ENCODE measurements around the gene ATXN7.

Gene ATXN7

GRCh38 chr3:63875510-63875909 lies 11.8 kb downstream of the ATXN7 start:
- Histone ChIP-seq H3K36me3 (replicated peaks; ENCODE audit: insufficient read depth, low read length) (no peaks in the 10 kb centered on the region), H3K9me3 (replicated peaks; ENCODE audit: insufficient read depth, low read length) (no peaks in the 10 kb centered on the region), H3K27me3 (replicated peaks; ENCODE audit: insufficient read depth, low read length) (no peaks in the 10 kb centered on the region), H3K79me2 (ENCODE audit: low read length) (peaks cover 85% of the 10 kb centered on the region), H3K9ac (ENCODE audit: low read length) (no peak overlapping the region), H4K20me1 (ENCODE audit: insufficient read depth, low read length) (no peaks in the 10 kb centered on the region), H3F3A (ENCODE audit: insufficient read depth, low read length) (peaks cover 18% of the 10 kb centered on the region), H3K27ac (ENCODE audit: low read length) (no peak overlapping the region), H3K4me2 (ENCODE audit: low read depth, low read length) (no peak overlapping the region), H3K4me3 (ENCODE audit: low read length) (no peak overlapping the region), H2AFZ (ENCODE audit: low read length) (no peak overlapping the region), H3K4me1 (ENCODE audit: low read length) (peaks cover 26% of the 10 kb centered on the region), H3K9me2 (replicated peaks; ENCODE audit: insufficient read depth, low read length) (no peaks in the 10 kb centered on the region)
- DNase-seq, result no peak
- TF ChIP-seq EZH2phosphoT487 (IDR thresholded peaks at IDR 0.05; ENCODE audit: low read length) (no peak), EZH2 (optimal IDR thresholded peaks at IDR 0.05; ENCODE audit: low read depth, low read length) (no peak)
- TF ChIP-seq, protein P1, sequence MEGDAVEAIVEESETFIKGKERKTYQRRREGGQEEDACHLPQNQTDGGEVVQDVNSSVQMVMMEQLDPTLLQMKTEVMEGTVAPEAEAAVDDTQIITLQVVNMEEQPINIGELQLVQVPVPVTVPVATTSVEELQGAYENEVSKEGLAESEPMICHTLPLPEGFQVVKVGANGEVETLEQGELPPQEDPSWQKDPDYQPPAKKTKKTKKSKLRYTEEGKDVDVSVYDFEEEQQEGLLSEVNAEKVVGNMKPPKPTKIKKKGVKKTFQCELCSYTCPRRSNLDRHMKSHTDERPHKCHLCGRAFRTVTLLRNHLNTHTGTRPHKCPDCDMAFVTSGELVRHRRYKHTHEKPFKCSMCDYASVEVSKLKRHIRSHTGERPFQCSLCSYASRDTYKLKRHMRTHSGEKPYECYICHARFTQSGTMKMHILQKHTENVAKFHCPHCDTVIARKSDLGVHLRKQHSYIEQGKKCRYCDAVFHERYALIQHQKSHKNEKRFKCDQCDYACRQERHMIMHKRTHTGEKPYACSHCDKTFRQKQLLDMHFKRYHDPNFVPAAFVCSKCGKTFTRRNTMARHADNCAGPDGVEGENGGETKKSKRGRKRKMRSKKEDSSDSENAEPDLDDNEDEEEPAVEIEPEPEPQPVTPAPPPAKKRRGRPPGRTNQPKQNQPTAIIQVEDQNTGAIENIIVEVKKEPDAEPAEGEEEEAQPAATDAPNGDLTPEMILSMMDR (IDR thresholded peaks at IDR 0.05; ENCODE audit: low read length), result no peak

DNA sequence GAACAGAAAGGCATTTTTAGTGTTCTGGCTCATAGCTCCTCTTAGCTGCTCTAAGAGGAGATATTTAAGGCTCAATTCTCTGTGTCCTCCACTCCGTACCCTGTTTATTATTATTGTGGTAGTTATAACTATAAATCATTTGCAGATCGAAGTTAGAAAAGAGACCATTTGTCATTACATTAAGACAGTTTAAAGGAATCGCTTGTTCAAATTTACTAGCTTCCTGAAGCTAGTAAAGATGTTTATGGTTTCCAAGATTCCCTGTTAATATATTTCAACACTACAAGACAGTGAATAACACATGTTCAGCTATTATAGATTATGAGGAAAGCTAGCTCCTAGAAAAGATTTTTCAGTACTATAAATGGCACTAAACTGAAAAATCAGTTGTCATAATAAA lies 12.6 kb downstream of the ATXN7 start:
- Histone ChIP-seq H3K27me3 (replicated peaks; ENCODE audit: insufficient read depth, low read length) (no peaks in the 10 kb centered on the region), H3K79me2 (ENCODE audit: low read length) (peaks cover 85% of the 10 kb centered on the region), H3F3A (ENCODE audit: insufficient read depth, low read length) (peaks cover 18% of the 10 kb centered on the region), H4K20me1 (ENCODE audit: insufficient read depth, low read length) (no peaks in the 10 kb centered on the region), H3K36me3 (replicated peaks; ENCODE audit: insufficient read depth, low read length) (no peaks in the 10 kb centered on the region), H3K27ac (ENCODE audit: low read length) (no peak overlapping the region), H3K9ac (ENCODE audit: low read length) (no peak overlapping the region), H3K4me1 (ENCODE audit: low read length) (peaks cover 26% of the 10 kb centered on the region), H2AFZ (ENCODE audit: low read length) (no peak overlapping the region), H3K4me3 (ENCODE audit: low read length) (no peak overlapping the region), H3K9me2 (replicated peaks; ENCODE audit: insufficient read depth, low read length) (no peaks in the 10 kb centered on the region), H3K4me2 (ENCODE audit: low read depth, low read length) (no peak overlapping the region), H3K9me3 (replicated peaks; ENCODE audit: insufficient read depth, low read length) (no peaks in the 10 kb centered on the region)
- TF ChIP-seq EZH2 (optimal IDR thresholded peaks at IDR 0.05; ENCODE audit: low read depth, low read length), result no peak
- TF ChIP-seq, protein P1 (IDR thresholded peaks at IDR 0.05; ENCODE audit: low read length), result no peak
- TF ChIP-seq EZH2phosphoT487 (IDR thresholded peaks at IDR 0.05; ENCODE audit: low read length), result no peak
- DNase-seq, result no peak

GRCh38 chr3:63877737-63878393 lies 14.2 kb downstream of the ATXN7 start:
- Histone ChIP-seq H3K9ac (ENCODE audit: low read length) (no peak overlapping the region), H3K4me1 (ENCODE audit: low read length) (peaks cover 24% of the 10 kb centered on the region), H2AFZ (ENCODE audit: low read length) (no peak overlapping the region), H3F3A (ENCODE audit: insufficient read depth, low read length) (peaks cover 18% of the 10 kb centered on the region), H3K4me2 (ENCODE audit: low read depth, low read length) (peak overlapping the region; percentile 68), H4K20me1 (ENCODE audit: insufficient read depth, low read length) (no peaks in the 10 kb centered on the region), H3K36me3 (replicated peaks; ENCODE audit: insufficient read depth, low read length) (no peaks in the 10 kb centered on the region), H3K9me2 (replicated peaks; ENCODE audit: insufficient read depth, low read length) (no peaks in the 10 kb centered on the region), H3K27me3 (replicated peaks; ENCODE audit: insufficient read depth, low read length) (no peaks in the 10 kb centered on the region), H3K27ac (ENCODE audit: low read length) (peak overlapping the region; percentile 34; the same call in 1 of the 2 replicates), H3K9me3 (replicated peaks; ENCODE audit: insufficient read depth, low read length) (no peaks in the 10 kb centered on the region), H3K4me3 (ENCODE audit: low read length) (no peak overlapping the region), H3K79me2 (ENCODE audit: low read length) (peaks cover 84% of the 10 kb centered on the region)
- TF ChIP-seq, protein P1 (IDR thresholded peaks at IDR 0.05; ENCODE audit: low read length), result no peak
- no peak for TF ChIP-seq EZH2 (optimal IDR thresholded peaks at IDR 0.05; ENCODE audit: low read depth, low read length)
- no peak for TF ChIP-seq EZH2phosphoT487 (IDR thresholded peaks at IDR 0.05; ENCODE audit: low read length)
- DNase-seq, result no peak

Data from MM.1S (cell line).